Neuronal stem cell (in vitro differentiated cells): ENCODE results near the gene UNC13C.

ENCODE experiments used
- DNase-seq: peaks from one replicate; pipeline ENCODE4 v3.0.0-alpha.2; 2013; ENCODE audit warnings: low spot score
- H2AFZ ChIP-seq: one replicate; pipeline ENCODE4 v1.6.1; 2013; ENCODE audit warnings: mild to moderate bottlenecking, low read length, inconsistent platforms
- H2AK5ac ChIP-seq: 2 replicates; pipeline ENCODE4 v1.6.1; 2013; ENCODE audit warnings: low read depth, mild to moderate bottlenecking, inconsistent platforms, low read length, moderate library complexity, mixed read lengths
- H2BK120ac ChIP-seq: 2 replicates; pipeline ENCODE4 v1.6.1; 2013; ENCODE audit warnings: low read depth, mild to moderate bottlenecking, inconsistent platforms, low read length, moderate library complexity, mixed read lengths
- H2BK12ac ChIP-seq: one replicate; pipeline ENCODE4 v1.6.1; 2013; ENCODE audit warnings: low read length, inconsistent platforms
- H2BK15ac ChIP-seq: 2 replicates; pipeline ENCODE4 v1.6.1; 2013; ENCODE audit warnings: mild to moderate bottlenecking, low read length, inconsistent platforms, mixed read lengths
- H2BK5ac ChIP-seq: one replicate; pipeline ENCODE4 v1.6.1; 2013; ENCODE audit warnings: inconsistent platforms, mild to moderate bottlenecking, low read length, moderate library complexity
- H3K14ac ChIP-seq: one replicate; pipeline ENCODE4 v1.6.1; 2013; ENCODE audit warnings: low read length, inconsistent platforms
- H3K18ac ChIP-seq: 2 replicates; pipeline ENCODE4 v1.6.1; 2013; ENCODE audit warnings: low read length, inconsistent platforms
- H3K23ac ChIP-seq: 2 replicates; pipeline ENCODE4 v1.6.1; 2013; ENCODE audit warnings: low read depth, mild to moderate bottlenecking, mixed read lengths, low read length, inconsistent platforms; ENCODE audit not compliant: poor library complexity
- H3K27ac ChIP-seq: replicated peaks from 3 replicates; pipeline ENCODE4 v1.5.1; 2013; ENCODE audit warnings: low read length, inconsistent platforms
- H3K27me3 ChIP-seq, 3 experiments: 2 replicates each; pipeline ENCODE4 v1.6.1; 2013; ENCODE audit warnings: low read length in 3 of 3, mild to moderate bottlenecking in 2 of 3, inconsistent platforms in 1 of 3, low read depth in 1 of 3, mixed read lengths in 1 of 3, moderate library complexity in 1 of 3; ENCODE audit not compliant: control insufficient read depth in 3 of 3, insufficient read depth in 3 of 3
- H3K36me3 ChIP-seq, 2 donors: replicated peaks in 1 of 2; 2 replicates each; pipeline ENCODE4 v1.6.1; 2013; ENCODE audit warnings: low read length in 2 of 2; ENCODE audit not compliant: control insufficient read depth in 2 of 2, insufficient read depth in 2 of 2
- H3K4ac ChIP-seq: 2 replicates; pipeline ENCODE4 v1.6.1; 2013; ENCODE audit warnings: inconsistent platforms, mild to moderate bottlenecking, low read length, moderate library complexity
- H3K4me1 ChIP-seq, 2 donors: 1 replicate in 1 of 2; 2 replicates in 1 of 2; pipeline ENCODE4 v1.6.1; 2013; ENCODE audit warnings: low read length in 2 of 2, low read depth in 1 of 2; ENCODE audit not compliant: control insufficient read depth in 2 of 2, insufficient read depth in 1 of 2
- H3K4me2 ChIP-seq: one replicate; pipeline ENCODE4 v1.6.1; 2013; ENCODE audit warnings: mild to moderate bottlenecking, low read length, inconsistent platforms; ENCODE audit not compliant: insufficient read depth, poor library complexity, severe bottlenecking
- H3K4me3 ChIP-seq, 2 donors: 2 replicates each; pipeline ENCODE4 v1.5.1; 2013; ENCODE audit warnings: low read length in 2 of 2, mild to moderate bottlenecking in 2 of 2, inconsistent platforms in 1 of 2, moderate library complexity in 1 of 2
- H3K79me1 ChIP-seq: one replicate; pipeline ENCODE4 v1.6.1; 2013; ENCODE audit warnings: low read depth, mild to moderate bottlenecking, inconsistent platforms, low read length, moderate library complexity
- H3K9ac ChIP-seq: one replicate; pipeline ENCODE4 v1.6.1; 2013; ENCODE audit warnings: mild to moderate bottlenecking, low read depth, low read length, inconsistent platforms; ENCODE audit not compliant: poor library complexity
- H3K9me3 ChIP-seq, 2 donors: replicated peaks in 1 of 2; 2 replicates each; pipeline versions ENCODE3 to v1.6.1; 2013; ENCODE audit warnings: low read length in 2 of 2, mild to moderate bottlenecking in 2 of 2, inconsistent platforms in 1 of 2, low read depth in 1 of 2, mixed read lengths in 1 of 2, moderate library complexity in 1 of 2; ENCODE audit not compliant: control insufficient read depth in 2 of 2, insufficient read depth in 1 of 2
- H4K8ac ChIP-seq: one replicate; pipeline ENCODE4 v1.6.1; 2013; ENCODE audit warnings: low read depth, mild to moderate bottlenecking, inconsistent platforms, low read length, moderate library complexity
- H4K91ac ChIP-seq: one replicate; pipeline ENCODE4 v1.6.1; 2013; ENCODE audit warnings: low read length, low read depth, mild to moderate bottlenecking, inconsistent platforms; ENCODE audit not compliant: poor library complexity
- WGBS, 2 donors: extraction: QIAGEN DNeasy Blood & Tissue Kit; methylation state at CpG; one replicate each; pipeline ENCODE4 v1.1.7; 2013; ENCODE audit warnings: missing lambda C conversion rate in 2 of 2, mixed read lengths in 1 of 2; ENCODE audit not compliant: insufficient read length in 2 of 2, insufficient replicate concordance in 1 of 2; ENCODE audit errors: extremely low coverage in 2 of 2; 5-methylcytosine and 5-hydroxymethylcytosine counted together

The UNC13C gene

DNA sequence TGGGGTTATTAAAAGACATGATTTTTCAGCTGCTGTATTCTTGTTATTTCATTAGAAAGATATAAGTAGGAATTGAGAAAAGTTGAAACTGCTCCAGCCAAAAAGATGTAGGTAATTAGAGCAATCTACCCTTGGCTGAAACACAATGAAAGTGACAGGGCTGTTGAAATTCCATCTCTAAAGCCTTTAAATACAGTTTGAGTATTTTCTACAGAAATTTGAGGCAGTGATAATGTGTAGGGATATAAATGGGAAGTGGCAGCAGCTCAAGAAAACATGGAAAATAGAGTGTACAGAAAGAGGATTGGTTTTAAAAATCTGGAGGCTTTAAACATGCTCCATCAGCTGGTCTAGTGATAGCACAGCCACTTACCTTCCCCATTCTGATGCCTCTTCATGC is 22.8 kb upstream of the UNC13C start:
- Histone ChIP-seq H3K36me3 (no peaks in the 10 kb centered on the region), H3K27me3 (no peaks in the 10 kb centered on the region), H2AK5ac (no peak overlapping the region), H3K9me3 (no peaks in the 10 kb centered on the region), H3K14ac (no peak overlapping the region), H3K23ac (no peak overlapping the region), H4K91ac (no peak overlapping the region), H2BK15ac (no peak overlapping the region), H3K4ac (no peak overlapping the region), H3K9ac (no peak overlapping the region), H4K8ac (no peak overlapping the region), H2AFZ (no peak overlapping the region), H3K4me3 (no peak overlapping the region), H3K18ac (no peak overlapping the region), H2BK5ac (no peak overlapping the region), H2BK12ac (no peak overlapping the region), H3K27ac (no peak overlapping the region), H2BK120ac (no peak overlapping the region), H3K79me1 (no peaks in the 10 kb centered on the region), H3K4me1 (no peaks in the 10 kb centered on the region), H3K4me2 (no peak overlapping the region)
- DNase-seq = no peak

GRCh38 chr15:53962646-53963561 is 15.3 kb upstream of the UNC13C start:
- WGBS, 2 donors = no CpG with 5 or more reads among the region's 4 CpGs
- H2AFZ ChIP-seq = no peak overlapping the region
- no peak overlapping the region for H3K4me2 ChIP-seq
- no peak overlapping the region for H2BK5ac ChIP-seq
- H3K4me1 ChIP-seq = no peaks in the 10 kb centered on the region
- H2AK5ac ChIP-seq = no peak overlapping the region
- H4K91ac ChIP-seq = no peak overlapping the region
- H3K9me3 ChIP-seq = no peaks in the 10 kb centered on the region
- no peak overlapping the region for H3K27ac ChIP-seq
- no peaks in the 10 kb centered on the region for H3K27me3 ChIP-seq
- H3K79me1 ChIP-seq = no peaks in the 10 kb centered on the region
- no peaks in the 10 kb centered on the region for H3K36me3 ChIP-seq
- H3K9ac ChIP-seq = no peak overlapping the region
- no peak overlapping the region for H2BK12ac ChIP-seq
- H2BK15ac ChIP-seq = no peak overlapping the region
- peak; percentile 30 for DNase-seq
- H3K23ac ChIP-seq = no peak overlapping the region
- H2BK120ac ChIP-seq = no peak overlapping the region
- no peak overlapping the region for H3K14ac ChIP-seq
- H4K8ac ChIP-seq = no peak overlapping the region
- no peak overlapping the region for H3K4ac ChIP-seq
- H3K4me3 ChIP-seq = no peak overlapping the region
- H3K18ac ChIP-seq = no peak overlapping the region

DNA sequence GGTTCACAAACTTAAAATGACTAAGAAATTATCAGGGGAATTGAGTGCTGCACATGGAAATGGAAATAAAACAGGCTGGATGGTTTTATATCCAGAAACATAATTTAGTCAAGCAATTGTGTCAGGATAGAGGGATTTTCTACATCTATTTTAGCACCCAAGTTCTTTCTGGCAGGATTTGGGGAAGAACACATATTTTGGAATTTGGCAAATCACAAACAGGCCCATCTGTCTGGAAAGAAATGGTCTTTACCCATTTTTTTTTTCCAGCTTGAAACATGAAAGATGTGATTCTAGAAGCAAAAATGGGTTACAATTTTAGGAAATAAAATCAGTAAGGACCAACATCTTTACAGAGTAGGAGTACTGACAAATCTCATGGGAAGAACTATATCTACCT is 14.4 kb upstream of the UNC13C start:
- no peak overlapping the region for H4K8ac ChIP-seq
- no peak overlapping the region for H2AFZ ChIP-seq
- no peak overlapping the region for H2BK120ac ChIP-seq
- H3K14ac ChIP-seq = no peak overlapping the region
- no peaks in the 10 kb centered on the region for H3K79me1 ChIP-seq
- no peak overlapping the region for H2BK12ac ChIP-seq
- no peak overlapping the region for H2AK5ac ChIP-seq
- no peak overlapping the region for H3K4me2 ChIP-seq
- DNase-seq = no peak
- no peak overlapping the region for H2BK15ac ChIP-seq
- H3K23ac ChIP-seq = no peak overlapping the region
- no peak overlapping the region for H2BK5ac ChIP-seq
- no peak overlapping the region for H3K18ac ChIP-seq
- no peak overlapping the region for H3K4me3 ChIP-seq
- H3K9ac ChIP-seq = no peak overlapping the region
- H3K27ac ChIP-seq = no peak overlapping the region
- no peak overlapping the region for H4K91ac ChIP-seq
- no peaks in the 10 kb centered on the region for H3K9me3 ChIP-seq
- no peaks in the 10 kb centered on the region for H3K4me1 ChIP-seq
- H3K36me3 ChIP-seq = no peaks in the 10 kb centered on the region
- H3K27me3 ChIP-seq = no peaks in the 10 kb centered on the region
- H3K4ac ChIP-seq = no peak overlapping the region

DNA sequence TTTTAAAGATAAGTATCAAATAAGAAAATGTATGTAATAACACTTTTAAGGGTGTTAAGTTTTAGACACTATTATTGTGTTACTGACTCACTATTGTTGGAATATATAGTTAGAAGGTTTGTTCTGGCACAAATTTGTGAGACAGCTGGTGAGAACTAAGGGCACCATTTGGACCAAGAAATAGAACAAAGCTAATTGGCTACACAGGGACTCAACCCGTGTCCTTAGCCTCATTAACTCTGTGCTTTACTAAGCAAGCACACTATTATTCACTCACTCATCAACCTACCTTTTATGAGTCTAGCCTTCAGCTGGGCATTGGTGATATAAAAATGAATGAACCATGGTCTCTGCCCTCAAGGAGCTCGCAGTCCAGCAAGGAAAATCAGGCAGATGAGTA is 4.1 kb upstream of the UNC13C start:
- no peak overlapping the region for H2BK12ac ChIP-seq
- no peak overlapping the region for H2BK15ac ChIP-seq
- no peak for DNase-seq
- no peak overlapping the region for H3K14ac ChIP-seq
- no peak overlapping the region for H3K23ac ChIP-seq
- H2AFZ ChIP-seq = no peak overlapping the region
- peaks cover 0 to 22% (median 3%) of the 10 kb centered on the region in 3 experiments for H3K27me3 ChIP-seq
- no peaks in the 10 kb centered on the region for H3K79me1 ChIP-seq
- H2AK5ac ChIP-seq = no peak overlapping the region
- no peak overlapping the region for H3K4me3 ChIP-seq
- no peak overlapping the region for H4K91ac ChIP-seq
- no peak overlapping the region for H3K18ac ChIP-seq
- H4K8ac ChIP-seq = no peak overlapping the region
- no peak overlapping the region for H2BK120ac ChIP-seq
- H3K4ac ChIP-seq = no peak overlapping the region
- no peaks in the 10 kb centered on the region for H3K36me3 ChIP-seq
- peaks cover 0 to 2% of the 10 kb centered on the region in 2 donors for H3K4me1 ChIP-seq
- no peak overlapping the region for H3K27ac ChIP-seq
- H3K9ac ChIP-seq = no peak overlapping the region
- H3K4me2 ChIP-seq = no peak overlapping the region
- no CpG with 5 or more reads among the region's 2 CpGs for WGBS, 2 donors
- no peak overlapping the region for H2BK5ac ChIP-seq
- no peaks in the 10 kb centered on the region for H3K9me3 ChIP-seq
